OCI-LY1 (cell line): ENCODE measurements around the gene ALDH1L1.

ENCODE experiments used
- H2AFZ ChIP-seq: fragments of 200-600 bp; sonication (generic), shearing (Covaris generic); 2 replicates; pipeline ENCODE4 v1.6.0; 2014; ENCODE audit warnings: antibody characterized with exemption, mild to moderate bottlenecking, low read length
- H3F3A ChIP-seq: fragments of 200-600 bp; sonication (generic), shearing (Covaris generic); 2 replicates; pipeline ENCODE4 v1.6.0; 2014; ENCODE audit warnings: mild to moderate bottlenecking, antibody characterized with exemption, low read length, moderate library complexity; ENCODE audit not compliant: insufficient read depth
- H3K27ac ChIP-seq: fragments of 200-600 bp; sonication (generic); 2 replicates; pipeline ENCODE4 v1.5.1; 2014; ENCODE audit warnings: low read length, mixed run types, mild to moderate bottlenecking, low read depth; ENCODE audit not compliant: poor library complexity, severe bottlenecking
- H3K27me3 ChIP-seq: fragments of 200-600 bp; sonication (generic); 2 replicates; pipeline ENCODE4 v1.6.0; 2014; ENCODE audit warnings: antibody characterized with exemption, mild to moderate bottlenecking, low read length, moderate library complexity; ENCODE audit not compliant: insufficient read depth
- H3K36me3 ChIP-seq: fragments of 200-600 bp; sonication (generic); 2 replicates; pipeline ENCODE4 v1.6.1; 2014; ENCODE audit warnings: mild to moderate bottlenecking, antibody characterized with exemption, low read length, moderate library complexity, mixed read lengths; ENCODE audit not compliant: insufficient read depth
- H3K4me1 ChIP-seq: fragments of 200-600 bp; sonication (generic); 2 replicates; pipeline ENCODE4 v1.5.1; 2014; ENCODE audit warnings: mild to moderate bottlenecking, low read length, moderate library complexity; ENCODE audit not compliant: insufficient read depth, severe bottlenecking
- H3K4me2 ChIP-seq: fragments of 200-600 bp; sonication (generic), shearing (Covaris generic); 2 replicates; pipeline ENCODE4 v1.6.1; 2014; ENCODE audit warnings: low read length
- H3K4me3 ChIP-seq: fragments of 200-600 bp; sonication (generic); 2 replicates; pipeline ENCODE4 v1.5.1; 2014; ENCODE audit warnings: low read length, low read depth, mild to moderate bottlenecking, mixed read lengths; ENCODE audit not compliant: poor library complexity, severe bottlenecking
- H3K79me2 ChIP-seq: fragments of 200-600 bp; shearing (Covaris generic); 2 replicates; pipeline ENCODE4 v1.6.1; 2016; ENCODE audit warnings: mixed run types, low read length, mixed read lengths; ENCODE audit not compliant: insufficient read depth
- H3K9ac ChIP-seq: fragments of 200-600 bp; sonication (generic), shearing (Covaris generic); 2 replicates; pipeline ENCODE4 v1.6.1; 2014; ENCODE audit warnings: mild to moderate bottlenecking, low read length, mixed read lengths
- H3K9me2 ChIP-seq: fragments of 200-600 bp; sonication (generic), shearing (Covaris generic); 2 replicates; pipeline ENCODE4 v1.6.1; 2014; ENCODE audit warnings: low read depth, mild to moderate bottlenecking, low read length, mixed read lengths
- H3K9me3 ChIP-seq: fragments of 200-600 bp; shearing (Covaris generic); 2 replicates; pipeline ENCODE4 v1.6.1; 2014; ENCODE audit warnings: low read length, mixed read lengths
- H4K20me1 ChIP-seq: fragments of 200-600 bp; sonication (generic), shearing (Covaris generic); 2 replicates; pipeline ENCODE4 v1.6.0; 2016; ENCODE audit warnings: mild to moderate bottlenecking, low read length; ENCODE audit not compliant: insufficient read depth
- EZH2 ChIP-seq: fragments of 200-600 bp; sonication (generic), shearing (Covaris generic); IDR thresholded peaks from 2 replicates; pipeline ENCODE4 v1.8.0; 2017; ENCODE audit warnings: borderline replicate concordance, mixed run types, mild to moderate bottlenecking, antibody characterized with exemption, low read length, moderate library complexity, mixed read lengths
- TF ChIP-seq, protein P1 (sequence below): fragments of 200-600 bp; sonication (generic), shearing (Covaris generic); IDR thresholded peaks from 2 replicates; pipeline ENCODE4 v1.5.1; 2017; ENCODE audit warnings: mild to moderate bottlenecking, antibody characterized with exemption, low read length, moderate library complexity, mixed read lengths

The ALDH1L1 gene

DNA sequence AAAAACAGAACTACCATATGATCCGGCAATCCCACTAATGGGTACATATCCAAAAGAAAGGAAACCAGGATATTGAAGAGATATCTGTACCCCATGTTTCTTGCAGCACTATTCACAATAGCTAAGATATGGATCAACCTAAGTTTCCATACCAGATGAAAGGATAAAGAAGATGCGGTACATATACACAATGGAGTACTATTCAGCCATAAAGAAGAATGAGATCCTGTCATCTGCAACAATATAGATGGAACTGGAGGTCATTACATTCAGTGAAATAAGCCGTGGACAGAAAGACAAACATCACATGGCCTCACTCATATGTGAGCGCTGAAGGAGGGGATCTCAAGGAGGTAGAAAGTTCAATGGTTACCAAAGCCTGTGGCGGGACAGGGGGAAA lies 99.4 kb downstream of the ALDH1L1 start:
- no peak overlapping the region for H3K4me2 ChIP-seq
- H3K27ac ChIP-seq = no peak overlapping the region
- H3K9me2 ChIP-seq = no peaks in the 10 kb centered on the region
- H3K9ac ChIP-seq = no peak overlapping the region
- TF ChIP-seq, protein P1, sequence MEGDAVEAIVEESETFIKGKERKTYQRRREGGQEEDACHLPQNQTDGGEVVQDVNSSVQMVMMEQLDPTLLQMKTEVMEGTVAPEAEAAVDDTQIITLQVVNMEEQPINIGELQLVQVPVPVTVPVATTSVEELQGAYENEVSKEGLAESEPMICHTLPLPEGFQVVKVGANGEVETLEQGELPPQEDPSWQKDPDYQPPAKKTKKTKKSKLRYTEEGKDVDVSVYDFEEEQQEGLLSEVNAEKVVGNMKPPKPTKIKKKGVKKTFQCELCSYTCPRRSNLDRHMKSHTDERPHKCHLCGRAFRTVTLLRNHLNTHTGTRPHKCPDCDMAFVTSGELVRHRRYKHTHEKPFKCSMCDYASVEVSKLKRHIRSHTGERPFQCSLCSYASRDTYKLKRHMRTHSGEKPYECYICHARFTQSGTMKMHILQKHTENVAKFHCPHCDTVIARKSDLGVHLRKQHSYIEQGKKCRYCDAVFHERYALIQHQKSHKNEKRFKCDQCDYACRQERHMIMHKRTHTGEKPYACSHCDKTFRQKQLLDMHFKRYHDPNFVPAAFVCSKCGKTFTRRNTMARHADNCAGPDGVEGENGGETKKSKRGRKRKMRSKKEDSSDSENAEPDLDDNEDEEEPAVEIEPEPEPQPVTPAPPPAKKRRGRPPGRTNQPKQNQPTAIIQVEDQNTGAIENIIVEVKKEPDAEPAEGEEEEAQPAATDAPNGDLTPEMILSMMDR = no peak
- no peak for TF ChIP-seq EZH2
- no peaks in the 10 kb centered on the region for H3F3A ChIP-seq
- no peaks in the 10 kb centered on the region for H3K36me3 ChIP-seq
- no peaks in the 10 kb centered on the region for H4K20me1 ChIP-seq
- no peaks in the 10 kb centered on the region for H3K9me3 ChIP-seq
- peaks cover 18% of the 10 kb centered on the region for H3K4me1 ChIP-seq
- no peak overlapping the region for H3K4me3 ChIP-seq
- H3K79me2 ChIP-seq = no peaks in the 10 kb centered on the region
- H3K27me3 ChIP-seq = no peaks in the 10 kb centered on the region
- H2AFZ ChIP-seq = no peak overlapping the region

DNA sequence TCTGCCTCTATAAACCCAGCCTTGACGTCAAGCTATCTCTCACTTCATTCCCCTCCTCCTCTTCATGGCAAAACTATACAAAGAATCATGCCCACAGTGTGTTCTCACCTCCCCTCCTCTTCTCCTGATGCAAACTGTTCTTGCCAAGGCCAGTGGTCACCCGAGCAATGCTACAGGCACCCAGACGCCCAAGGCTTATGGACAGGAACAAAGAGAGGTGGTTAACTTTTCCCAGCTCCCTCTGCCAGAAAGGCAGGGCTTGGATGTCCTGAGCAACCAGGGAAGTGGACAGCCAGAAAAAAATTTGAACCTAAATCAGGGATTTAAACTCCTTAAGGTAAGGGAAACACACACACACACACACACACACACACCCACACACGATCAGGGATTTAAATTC lies 101.5 kb downstream of the ALDH1L1 start:
- Histone ChIP-seq H3K27ac (no peak overlapping the region), H4K20me1 (no peaks in the 10 kb centered on the region), H3K27me3 (no peaks in the 10 kb centered on the region), H3K4me1 (peaks cover 11% of the 10 kb centered on the region), H3K4me2 (no peak overlapping the region), H3F3A (no peaks in the 10 kb centered on the region), H3K9me2 (no peaks in the 10 kb centered on the region), H3K9ac (no peak overlapping the region), H2AFZ (no peak overlapping the region), H3K79me2 (no peaks in the 10 kb centered on the region), H3K9me3 (no peaks in the 10 kb centered on the region), H3K36me3 (no peaks in the 10 kb centered on the region), H3K4me3 (no peak overlapping the region)
- TF ChIP-seq, protein P1 = no peak
- no peak for TF ChIP-seq EZH2

DNA sequence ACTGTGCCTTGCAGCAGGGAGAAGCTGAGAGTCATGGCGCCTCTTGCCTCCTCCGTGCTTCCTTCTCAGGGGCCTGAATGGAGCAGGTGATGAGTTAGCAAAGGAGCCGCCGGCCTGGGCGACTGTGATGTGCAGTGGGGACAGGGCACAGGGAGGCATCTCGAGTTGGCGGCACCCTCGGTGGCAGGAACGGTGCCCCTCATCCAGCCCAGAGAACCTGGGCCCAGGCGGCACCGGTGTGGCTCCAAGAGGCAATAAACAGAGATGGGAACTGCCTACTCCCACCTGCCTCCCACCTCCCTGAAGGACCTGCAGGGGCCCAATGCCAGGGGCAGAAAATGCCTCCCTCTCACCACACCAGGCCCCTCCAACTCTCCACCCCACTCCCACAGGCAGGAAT lies 102.6 kb downstream of the ALDH1L1 start:
- Histone ChIP-seq H2AFZ (no peak overlapping the region), H3K9me3 (no peaks in the 10 kb centered on the region), H3K27me3 (no peaks in the 10 kb centered on the region), H3K27ac (no peak overlapping the region), H3K79me2 (no peaks in the 10 kb centered on the region), H3K4me1 (peaks cover 4% of the 10 kb centered on the region), H3K4me3 (no peak overlapping the region), H3K9me2 (no peaks in the 10 kb centered on the region), H3K4me2 (no peak overlapping the region), H3K9ac (no peak overlapping the region), H4K20me1 (no peaks in the 10 kb centered on the region), H3F3A (no peaks in the 10 kb centered on the region), H3K36me3 (peaks cover 2% of the 10 kb centered on the region; the same call in 1 of the 2 replicates)
- TF ChIP-seq, protein P1 = no peak
- TF ChIP-seq EZH2 = no peak
